HG02943 (cell line): ENCODE data around the gene TRABD2B.

Experiments
- ATAC-seq: cut with Tn5 transposase; IDR thresholded peaks from one replicate; pipeline ENCODE4 v1.9.1; 2021; ENCODE audit warnings: mild to moderate bottlenecking, low read depth, moderate library complexity; ENCODE audit not compliant: unreplicated experiment

TRABD2B gene

DNA sequence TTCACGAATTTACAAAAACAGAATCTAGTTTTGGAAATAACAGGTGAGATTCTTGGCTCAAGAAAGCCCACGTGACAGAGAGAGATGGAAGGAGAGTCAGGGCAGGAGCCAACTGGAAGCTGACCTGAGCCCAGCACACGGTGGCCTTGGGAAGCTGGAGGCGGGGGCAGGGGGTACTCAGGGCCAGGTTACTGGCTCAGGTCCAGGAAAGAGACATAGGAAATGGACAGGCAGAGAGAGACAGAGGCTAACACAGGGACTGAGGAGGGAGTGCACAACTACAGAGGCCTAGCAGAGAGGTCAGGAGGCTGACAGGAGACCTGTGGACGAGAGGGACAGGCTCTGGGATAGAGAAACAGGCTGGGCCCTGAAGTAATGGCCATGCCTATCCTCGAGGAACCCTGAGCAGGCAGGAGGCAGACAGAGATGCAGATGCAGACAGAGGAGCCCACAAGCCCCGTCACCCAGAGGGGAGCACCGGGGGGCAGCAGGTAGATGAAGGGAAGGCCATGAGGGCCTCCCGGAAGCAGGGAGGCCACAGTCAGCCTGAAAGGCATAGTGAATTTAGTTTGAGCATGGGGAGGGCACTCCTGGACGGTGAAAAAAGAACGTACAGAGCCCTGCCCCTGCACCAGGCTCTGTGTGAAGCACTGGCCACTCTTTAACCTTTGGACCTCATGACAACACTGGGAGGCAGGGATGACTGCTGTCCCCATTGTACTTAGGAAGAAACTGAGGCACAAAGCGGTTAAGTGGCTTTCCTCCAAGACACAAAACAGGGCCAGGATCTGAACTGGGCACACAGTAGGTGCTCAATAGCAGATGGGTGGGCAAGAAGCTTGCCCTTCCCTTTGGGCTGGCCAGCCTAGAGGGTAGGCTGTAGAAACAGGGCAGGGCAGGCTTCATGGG is 230.1 kb downstream of the TRABD2B start:
- no peak for ATAC-seq

DNA sequence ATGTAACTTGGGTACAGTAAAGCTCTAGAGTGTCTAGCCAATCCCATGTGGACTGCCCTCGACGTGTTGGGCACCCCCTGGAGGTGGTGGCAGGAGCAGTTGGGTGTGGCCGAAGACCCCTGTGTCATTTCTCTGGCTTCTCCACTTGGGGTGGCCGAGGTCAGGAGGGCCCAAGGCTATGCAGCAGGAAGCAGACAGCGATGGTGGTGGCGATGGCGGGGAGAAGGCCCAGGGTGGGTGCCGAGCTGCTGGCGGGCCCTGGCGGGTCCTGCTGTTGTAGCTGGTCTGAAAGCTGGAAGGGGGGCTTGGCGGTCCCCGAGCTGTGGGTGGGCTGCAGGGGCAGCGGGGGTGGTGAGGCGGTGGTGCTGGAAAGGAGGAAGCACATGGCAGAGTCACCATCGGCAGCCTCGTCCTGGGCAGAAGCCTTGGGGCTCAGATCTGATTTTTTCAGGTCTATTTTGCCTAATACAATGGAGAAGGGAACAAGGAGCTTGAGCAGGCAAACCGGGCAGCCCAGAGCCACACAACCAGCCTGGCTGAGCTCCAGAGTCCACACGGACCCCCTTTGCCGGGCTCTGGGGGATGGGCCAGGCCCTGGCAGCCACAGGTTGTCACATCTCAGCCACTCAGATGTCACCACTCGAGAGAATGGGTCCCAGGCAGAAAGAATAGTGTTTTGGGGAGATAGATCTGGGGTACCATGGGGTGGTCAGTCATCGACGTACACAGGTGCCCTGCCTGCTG is 231.3 kb downstream of the TRABD2B start:
- ATAC-seq = no peak

DNA sequence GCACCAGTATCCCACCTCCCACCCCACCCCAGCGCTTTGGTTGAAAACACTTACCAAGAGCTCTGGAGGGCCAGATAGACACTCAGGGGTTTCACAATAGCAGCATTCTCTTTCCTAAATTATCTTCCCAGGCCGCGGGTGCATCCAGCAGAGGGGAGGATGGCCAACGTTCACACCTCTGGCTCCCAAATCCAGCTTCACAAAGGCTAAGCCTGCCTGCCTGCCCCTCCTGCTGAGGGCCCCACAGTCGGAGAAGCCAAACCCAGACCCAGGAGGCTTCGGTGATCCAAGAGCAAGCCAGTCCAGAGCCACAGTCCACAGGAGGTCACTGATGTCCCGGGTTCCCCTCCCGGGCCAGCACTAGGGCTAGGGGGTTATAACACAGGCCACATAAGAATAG is 231.9 kb downstream of the TRABD2B start:
- ATAC-seq = no peak

DNA sequence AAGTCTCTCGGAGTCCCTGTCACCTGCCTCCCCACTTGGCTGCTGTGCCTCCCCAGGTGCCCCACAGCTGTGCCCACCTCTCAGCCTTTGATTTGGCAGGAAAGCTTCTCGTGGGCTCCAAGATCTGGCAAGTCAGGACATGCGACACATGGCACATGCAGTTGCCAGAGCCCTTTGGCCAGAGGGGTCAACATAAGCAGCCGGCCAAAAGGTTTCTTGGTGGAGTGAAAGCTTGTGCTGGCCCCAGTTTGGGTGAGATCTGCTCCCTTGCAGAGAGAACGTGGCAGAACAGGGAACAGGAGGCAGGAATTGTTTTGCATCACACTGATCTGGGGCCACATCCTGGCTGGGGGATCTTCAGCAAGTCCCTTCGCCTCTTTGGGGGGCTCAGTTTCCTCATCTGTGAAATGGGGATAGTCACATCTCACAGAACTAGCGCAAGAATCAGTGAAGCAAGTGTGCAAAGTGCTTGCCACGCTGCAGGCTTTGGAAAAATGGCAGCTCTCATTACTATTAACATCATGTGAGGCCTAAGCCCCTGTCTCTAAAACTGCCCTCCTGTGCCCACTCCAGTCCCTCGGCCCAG is 232.6 kb downstream of the TRABD2B start:
- ATAC-seq = no peak

DNA sequence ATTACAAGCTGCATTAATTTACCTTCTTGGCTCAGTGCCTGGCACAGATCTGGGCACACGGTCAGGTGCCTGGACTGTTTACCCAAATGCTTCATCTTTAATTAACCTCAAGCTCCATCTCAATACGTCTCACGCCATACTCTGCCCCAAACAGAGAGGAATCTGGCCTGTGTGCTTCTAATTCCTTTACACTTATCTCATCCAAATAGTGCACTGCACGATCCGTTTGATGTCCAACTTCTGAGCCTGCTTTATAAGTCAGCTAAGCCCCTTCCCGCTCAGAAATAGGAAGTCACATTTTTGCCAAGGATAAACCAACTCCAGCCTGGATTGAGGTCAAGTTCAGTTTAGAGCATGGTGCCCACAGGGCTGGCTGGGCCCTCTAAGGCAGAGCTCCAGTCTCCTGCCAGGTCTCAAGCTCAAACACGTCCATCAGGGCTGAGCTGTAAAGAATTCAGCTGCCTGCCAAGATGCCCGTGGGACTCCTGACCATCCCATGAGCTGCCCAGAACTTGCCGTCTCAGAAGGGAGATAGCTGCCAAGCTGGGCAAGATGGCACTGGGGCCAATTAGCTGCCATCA is 233.5 kb downstream of the TRABD2B start:
- ATAC-seq = no peak

DNA sequence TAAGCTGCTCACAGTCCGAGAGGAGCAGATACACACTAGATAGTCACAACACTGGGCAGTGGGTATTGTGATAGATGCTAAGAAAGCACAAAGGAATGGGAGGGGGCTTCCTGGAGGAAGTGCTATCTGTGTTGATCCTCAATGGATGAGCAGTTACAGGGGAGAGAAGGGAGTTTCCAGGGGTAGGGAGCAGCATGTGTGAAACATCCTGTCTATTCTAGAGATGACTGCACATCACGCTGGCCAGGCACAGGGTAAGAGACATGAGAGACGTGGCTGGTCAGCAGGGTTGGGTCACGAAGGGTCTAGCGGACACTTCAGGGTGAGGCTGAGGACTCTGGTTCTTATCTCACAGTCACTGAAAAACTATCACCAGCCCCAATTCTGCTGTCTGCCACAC is 235.2 kb downstream of the TRABD2B start:
- ATAC-seq = no peak

DNA sequence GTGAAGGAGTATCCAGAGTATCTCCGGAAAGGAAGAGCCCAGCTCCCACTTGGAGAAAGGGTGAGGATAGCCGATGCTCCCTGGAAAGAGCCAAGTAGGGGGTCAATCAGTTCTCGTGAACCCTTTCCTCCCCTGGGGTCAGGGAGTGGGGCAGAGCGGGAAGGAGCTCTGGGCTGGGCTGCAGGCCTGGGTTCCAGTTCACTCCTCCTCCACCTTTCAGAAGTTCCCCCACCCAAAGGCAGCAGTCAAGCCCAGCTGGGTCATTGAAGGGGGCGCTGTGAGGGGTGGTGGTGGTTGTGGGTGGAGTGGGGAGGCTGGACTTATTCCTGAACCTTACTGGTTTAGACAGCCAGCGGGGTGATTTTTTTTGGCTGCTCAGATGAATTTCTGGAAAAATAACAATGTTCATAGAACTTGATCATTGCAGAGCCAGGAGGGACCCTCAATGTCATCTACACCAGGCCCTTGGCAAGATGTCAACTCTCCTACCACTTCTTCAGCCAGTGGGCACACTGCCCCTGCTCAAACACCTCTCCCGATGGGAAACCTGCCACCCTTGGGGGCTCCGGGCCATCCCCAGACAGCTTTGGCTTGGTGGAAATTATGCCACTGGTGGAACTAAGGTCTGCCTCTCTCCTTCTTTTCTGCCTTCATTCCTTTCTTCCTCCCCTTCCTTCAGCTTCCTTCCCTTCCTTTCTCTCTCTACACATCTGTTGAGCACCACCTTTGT is 235.8 kb downstream of the TRABD2B start:
- ATAC-seq = no peak

DNA sequence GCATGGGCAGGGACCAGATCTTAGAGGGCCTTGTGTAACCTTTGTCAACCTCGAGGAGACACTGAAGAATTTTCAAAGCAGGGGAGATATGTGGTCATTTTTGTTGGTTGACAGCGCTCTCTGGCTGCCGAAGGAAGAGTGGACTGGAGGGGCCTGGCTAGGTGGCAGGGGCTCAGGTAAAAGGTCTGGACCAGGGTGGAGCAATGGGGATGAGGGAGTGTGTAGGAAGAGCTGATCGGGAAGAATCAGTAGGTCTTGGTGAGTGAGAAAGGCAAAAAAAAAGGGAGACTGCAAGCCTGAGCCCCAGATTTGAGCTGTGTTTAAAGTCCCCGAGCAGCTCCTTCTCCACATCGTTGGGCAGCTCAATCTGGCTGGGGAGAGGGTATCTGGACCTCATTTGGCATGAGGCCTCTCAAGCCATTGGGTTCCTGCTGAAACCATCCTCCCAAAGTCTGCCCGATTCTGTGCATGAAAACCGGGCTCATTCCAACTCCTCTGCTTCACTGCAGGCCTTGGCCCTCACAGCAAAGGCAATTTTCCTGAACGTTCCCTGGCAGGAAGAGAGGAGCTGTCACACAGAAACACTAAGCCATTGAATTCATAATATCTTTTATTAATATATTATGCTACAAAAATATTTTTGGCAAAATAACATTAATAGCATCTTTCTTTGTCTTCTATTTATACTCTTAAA is 237.1 kb downstream of the TRABD2B start:
- ATAC-seq = no peak

DNA sequence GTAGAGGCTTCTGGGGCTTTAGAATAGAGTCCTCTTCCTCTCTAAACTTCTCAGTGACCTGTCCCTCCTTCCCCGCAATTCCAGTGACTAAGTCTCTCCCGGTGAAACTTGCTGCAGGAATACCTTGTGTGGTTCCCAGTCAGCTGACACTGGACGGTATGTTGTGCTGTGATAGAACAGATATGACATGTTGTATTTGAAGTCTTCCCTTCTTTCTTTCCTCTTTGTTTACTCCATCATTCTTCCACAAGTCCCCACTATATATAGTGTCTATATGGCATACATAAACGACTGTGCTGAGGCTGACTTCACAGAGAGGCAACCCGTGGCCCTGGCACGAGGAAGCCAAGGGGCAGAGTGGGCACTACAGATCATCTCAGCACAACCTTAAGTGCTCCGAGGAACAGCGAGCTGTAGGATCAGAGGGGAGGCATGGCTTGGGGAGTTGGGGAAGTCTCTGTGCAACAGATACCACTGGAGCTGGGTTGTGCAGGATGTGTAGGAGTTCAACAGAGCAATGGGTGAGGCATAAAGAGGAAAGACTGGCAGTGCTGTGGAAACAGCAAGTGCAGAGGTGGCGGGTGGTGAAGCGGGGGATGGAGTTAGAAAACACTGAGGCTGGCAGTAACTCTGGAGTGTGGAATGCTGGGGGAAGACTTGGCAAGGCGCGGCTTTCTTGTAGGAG is 237.8 kb downstream of the TRABD2B start:
- no peak for ATAC-seq

DNA sequence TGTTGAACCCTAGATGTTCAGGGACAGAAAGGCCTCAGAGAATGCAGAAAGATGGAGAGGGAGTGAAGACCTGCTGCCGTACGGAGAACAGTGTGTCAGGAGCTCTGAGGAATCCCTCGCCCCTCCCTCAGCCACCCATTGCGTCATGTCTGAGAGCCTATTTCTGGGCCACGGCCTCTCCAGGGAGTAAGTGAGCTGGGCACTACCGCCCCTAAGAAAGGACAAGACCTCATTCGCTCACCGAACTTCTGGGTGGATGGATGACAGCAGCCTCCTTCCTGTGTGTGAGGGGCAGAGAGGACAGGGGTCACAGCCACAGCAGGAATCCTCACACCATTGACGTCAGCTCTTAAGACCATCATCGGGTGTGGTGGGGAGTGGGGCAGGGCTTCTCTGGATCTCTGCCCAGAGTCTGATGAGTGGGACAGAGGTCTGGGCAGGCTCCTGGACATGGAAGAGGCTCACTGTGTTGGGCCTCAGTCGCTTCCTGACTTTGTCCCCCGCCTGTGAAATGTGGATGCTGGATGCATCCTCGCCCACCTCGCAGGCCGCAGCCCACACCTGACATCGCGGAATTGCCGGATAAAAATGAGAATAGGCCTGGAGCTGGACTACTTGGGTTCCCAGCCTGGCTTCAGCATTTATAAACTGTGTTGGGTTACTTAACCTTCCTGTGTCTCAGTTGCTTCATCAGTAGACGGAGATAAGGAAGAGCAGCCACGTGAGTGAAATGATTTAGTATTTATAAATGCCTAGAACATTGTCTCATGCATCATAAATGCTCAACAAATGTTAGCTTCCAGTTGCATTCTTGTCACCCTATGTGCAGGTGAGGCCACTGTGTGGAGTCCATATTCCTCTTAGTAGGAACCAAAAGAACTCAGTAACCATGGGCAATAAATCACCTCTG is 238.6 kb downstream of the TRABD2B start:
- ATAC-seq = no peak

DNA sequence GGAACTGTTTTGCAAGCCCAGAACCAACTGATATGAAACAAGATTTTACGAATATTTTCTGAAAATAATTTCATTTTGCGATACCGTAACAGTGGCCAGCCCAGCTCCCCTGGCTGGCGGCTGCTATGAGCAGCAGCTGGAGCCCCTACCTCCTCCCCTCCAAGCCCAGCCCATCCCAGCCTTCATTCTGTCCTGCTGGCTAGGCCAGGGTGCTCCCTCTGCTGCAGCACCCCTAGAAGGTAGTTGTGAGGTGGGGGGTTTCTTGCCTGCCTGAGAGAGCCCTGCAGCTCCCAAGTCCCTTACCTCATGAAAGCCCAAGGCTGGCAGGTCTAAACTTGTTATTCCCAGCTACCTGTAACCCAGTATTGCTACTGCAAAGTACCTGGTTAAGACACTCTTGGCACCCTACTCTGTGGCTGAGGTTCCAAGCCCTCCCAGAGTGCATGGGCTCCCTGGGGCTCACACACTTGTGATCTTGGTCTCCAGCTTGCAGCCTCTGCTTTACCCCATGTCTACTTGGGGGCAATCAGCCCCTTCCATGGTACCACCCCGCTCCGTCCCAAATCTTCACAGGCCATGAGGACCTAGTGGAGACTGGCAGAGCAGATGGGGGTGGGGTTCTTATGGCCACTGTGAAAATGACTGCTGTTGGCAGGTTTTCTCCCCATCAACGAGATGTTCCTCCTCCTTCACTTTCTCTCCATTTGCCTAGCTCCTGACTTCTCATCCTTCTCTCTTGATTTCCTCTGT is 239.8 kb downstream of the TRABD2B start:
- ATAC-seq = no peak

DNA sequence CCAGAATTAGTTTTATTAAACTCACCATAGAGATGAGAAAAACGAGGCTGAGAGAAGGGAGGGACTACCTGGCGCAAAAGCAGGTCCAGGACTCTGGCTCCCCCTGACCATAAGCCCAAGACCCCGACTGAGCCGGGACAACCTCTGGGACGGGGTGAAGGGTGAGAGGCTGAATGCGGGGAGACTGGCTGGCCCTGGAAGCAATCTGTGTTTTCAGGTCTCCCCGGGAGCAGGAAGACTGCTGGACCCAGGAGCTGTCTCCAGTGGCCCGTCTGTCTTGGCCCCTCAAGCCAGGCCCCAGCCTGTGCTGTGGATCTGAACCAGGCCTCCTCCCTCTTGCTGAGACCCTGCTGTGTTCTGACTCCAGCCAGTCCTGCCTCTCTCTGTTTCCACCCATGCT is 240.8 kb downstream of the TRABD2B start:
- ATAC-seq = no peak

DNA sequence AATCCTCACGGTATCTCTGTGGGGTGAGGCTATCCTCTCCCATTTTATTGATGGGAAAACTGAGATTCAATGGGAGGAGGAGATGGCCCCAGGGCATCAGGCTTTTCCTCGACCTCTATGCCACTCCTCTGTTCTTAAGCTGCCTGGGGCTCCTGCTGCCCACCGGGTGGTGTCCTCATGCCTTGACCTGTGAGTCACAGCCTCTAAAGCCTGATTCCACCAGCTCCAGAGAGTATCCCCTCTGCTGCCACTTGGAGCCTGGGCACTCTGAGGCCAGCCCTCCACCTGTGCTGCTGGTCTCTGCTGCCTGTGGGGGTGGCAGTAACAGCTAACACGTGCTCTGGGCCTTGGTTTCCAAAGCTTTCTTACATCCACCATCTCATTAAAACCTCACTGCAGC is 241.2 kb downstream of the TRABD2B start:
- ATAC-seq = no peak

DNA sequence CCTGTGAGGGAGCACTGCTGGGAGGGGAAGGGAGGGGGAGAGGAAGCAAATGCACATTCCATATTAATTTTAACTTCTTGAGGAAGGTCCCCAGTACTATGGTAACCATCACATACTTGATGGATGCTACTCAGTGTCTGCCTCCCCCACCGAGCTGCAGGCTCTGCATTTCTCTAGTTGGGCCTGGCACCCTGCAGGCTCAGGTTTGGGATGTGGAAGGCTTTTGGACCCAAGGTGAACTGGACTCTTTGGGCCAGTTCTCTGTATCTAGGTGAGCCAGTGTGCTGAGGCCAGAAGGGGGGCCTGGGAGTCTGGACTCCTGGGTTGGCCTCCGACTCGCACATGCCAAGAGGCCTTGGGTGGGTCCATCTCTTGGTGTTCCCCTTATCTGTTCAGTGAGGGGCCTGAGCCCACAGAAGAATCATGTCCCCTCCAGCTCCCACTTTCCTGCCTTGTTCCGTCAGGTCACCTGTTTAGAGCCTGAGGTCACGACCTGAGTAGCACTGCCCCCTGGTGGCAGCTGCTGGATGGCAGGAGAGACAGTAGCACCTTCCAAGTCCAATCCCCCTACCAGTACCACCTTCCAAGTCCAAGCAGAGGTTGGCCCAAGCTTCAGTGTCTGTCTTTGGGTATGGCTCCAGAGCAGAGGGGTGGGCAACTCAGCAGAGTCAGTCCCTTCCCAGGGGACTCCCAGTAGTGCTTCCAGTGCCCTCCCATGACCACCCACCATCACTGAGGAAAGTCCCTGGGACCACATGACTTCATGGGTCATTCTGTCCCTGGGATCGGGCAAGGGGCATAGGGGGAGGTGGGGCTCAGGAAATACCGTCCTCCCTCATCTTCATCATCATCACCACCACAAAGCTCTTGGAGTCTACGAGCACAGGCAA is 241.8 kb downstream of the TRABD2B start:
- ATAC-seq = no peak

DNA sequence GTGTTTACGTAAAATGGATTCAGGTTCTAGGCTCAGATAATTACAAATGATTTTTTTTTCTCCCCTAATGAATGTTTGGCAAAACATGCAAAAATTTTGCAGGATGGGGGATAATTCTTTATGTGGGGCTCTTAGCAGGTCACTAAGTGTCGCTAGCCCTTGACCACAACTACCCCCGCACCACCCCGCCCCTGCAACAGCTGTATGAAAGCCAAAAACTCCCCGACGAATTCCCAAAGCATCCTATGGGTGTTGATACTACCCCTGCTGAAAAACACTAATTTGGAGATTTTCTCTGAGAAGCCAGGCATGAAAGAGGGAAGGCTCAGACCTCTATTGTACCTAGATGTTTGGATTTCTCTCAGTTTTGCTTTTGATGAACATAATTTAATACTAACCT is 243.0 kb downstream of the TRABD2B start:
- no peak for ATAC-seq

DNA sequence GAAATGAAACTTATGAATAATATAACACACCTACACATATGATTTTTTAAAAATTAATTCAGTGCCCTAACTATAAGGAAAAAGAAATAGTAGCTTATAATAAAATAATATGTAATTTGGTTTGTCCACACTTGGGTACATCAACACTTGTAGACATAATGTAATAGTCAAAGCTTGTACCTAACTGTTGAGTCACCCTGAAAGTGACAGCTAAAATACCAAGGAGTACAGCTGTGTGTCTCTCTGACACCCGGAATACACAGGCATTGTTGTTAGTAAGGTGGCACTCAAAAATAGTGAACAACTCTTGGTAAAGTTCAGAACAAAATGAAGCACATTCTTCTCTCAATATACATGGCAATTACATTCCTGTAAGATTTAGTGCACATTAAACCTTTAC is 243.4 kb downstream of the TRABD2B start:
- ATAC-seq = no peak

DNA sequence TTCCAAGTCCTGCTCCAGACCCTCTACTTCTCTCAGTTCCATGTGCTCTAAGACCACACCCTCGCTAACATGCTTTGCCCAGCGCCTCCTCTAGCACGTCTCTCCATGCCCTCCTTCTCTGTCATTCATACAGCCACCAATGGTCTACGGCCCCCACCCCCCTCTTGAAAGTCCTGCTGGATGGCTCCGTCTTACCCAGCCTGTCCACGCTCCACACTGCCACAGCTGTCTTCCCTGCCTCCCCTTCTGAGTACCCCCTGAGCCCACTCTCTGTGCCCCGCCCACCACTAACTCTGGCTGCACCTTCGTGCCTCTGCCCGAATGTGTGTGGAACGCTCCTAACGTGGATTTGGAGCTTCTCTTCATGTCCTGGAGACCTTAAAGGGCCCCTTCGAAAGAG is 244.6 kb downstream of the TRABD2B start:
- ATAC-seq = no peak
